WTC11 (cell line): ENCODE measurements around the gene CNBP. TPM values are rescaled to one million over a fixed set of nuclear protein-coding genes. Genes with fewer than 3 reads are reported as not detected.

Experiments used
- ATAC-seq: fragments of 200-7000 bp; cut with Tn5 transposase; 2 replicates; pipeline ENCODE4 v1.10.0; 2021; ENCODE audit warnings: mild to moderate bottlenecking, moderate library complexity
- CTCF ChIA-PET: fragments of 300-600 bp; sonication (Branson Sonifier 250); formaldehyde crosslinking; loops from one replicate; lab custom pipeline; 2021; ENCODE audit warnings: antibody characterized with exemption; lab: Charles Lee
- POLR2A ChIA-PET: fragments of 350-600 bp; sonication (Branson Sonifier 250); formaldehyde crosslinking; loops from one replicate; lab custom pipeline; 2021; ENCODE audit warnings: antibody characterized with exemption; lab: Charles Lee
- DNase-seq: peaks from one replicate; pipeline ENCODE4 v3.0.0; 2021; ENCODE audit warnings: low spot score
- H3K27ac Mint-ChIP-seq: 2 replicates; pipeline ENCODE4 v1.8.0; 2021; ENCODE audit warnings: mixed read lengths
- H3K27me3 Mint-ChIP-seq: 2 replicates; pipeline ENCODE4 v1.8.0; 2021; ENCODE audit warnings: low read depth, mild to moderate bottlenecking, moderate library complexity, mixed read lengths
- H3K36me3 Mint-ChIP-seq: 2 replicates; pipeline ENCODE4 v1.8.0; 2021; ENCODE audit warnings: mixed read lengths
- H3K4me1 Mint-ChIP-seq: 2 replicates; pipeline ENCODE4 v1.8.0; 2022; ENCODE audit warnings: mixed read lengths
- H3K4me3 Mint-ChIP-seq: 2 replicates; pipeline ENCODE4 v1.8.0; 2021; ENCODE audit warnings: mild to moderate bottlenecking, moderate library complexity, mixed read lengths
- H3K9me3 Mint-ChIP-seq: 2 replicates; pipeline ENCODE4 v1.8.0; 2021; ENCODE audit warnings: mixed read lengths
- CBFB ChIP-seq: sonication (generic); formaldehyde crosslinking; IDR thresholded peaks from 2 replicates; pipeline ENCODE4 v1.8.1; 2022; ENCODE audit warnings: mild to moderate bottlenecking, low read depth, missing genetic modification reagents
- E2F5 ChIP-seq: sonication (generic); formaldehyde crosslinking; IDR thresholded peaks from 2 replicates; pipeline ENCODE4 v1.8.1; 2022; ENCODE audit warnings: mild to moderate bottlenecking, moderate library complexity, missing genetic modification reagents
- ELF4 ChIP-seq: sonication (generic); formaldehyde crosslinking; IDR thresholded peaks from 2 replicates; pipeline ENCODE4 v1.8.1; 2022; ENCODE audit warnings: low read depth, mild to moderate bottlenecking, moderate library complexity, missing genetic modification reagents
- FOXJ3 ChIP-seq: sonication (generic); formaldehyde crosslinking; IDR thresholded peaks from 2 replicates; pipeline ENCODE4 v1.9.0; 2021; ENCODE audit warnings: missing genetic modification reagents, mild to moderate bottlenecking, borderline replicate concordance
- GRHL2 ChIP-seq: fragments of 250-450 bp; sonication (Bioruptor Pico); IDR thresholded peaks from 2 replicates; pipeline ENCODE4 v1.8.0; 2022; ENCODE audit warnings: mild to moderate bottlenecking, moderate library complexity; ENCODE audit not compliant: insufficient replicate concordance, severe bottlenecking
- KAT7 ChIP-seq: sonication (generic); formaldehyde crosslinking; IDR thresholded peaks from 2 replicates; pipeline ENCODE4 v1.8.1; 2023; ENCODE audit warnings: missing genetic modification reagents, mild to moderate bottlenecking, borderline replicate concordance
- MAX ChIP-seq: sonication (generic); formaldehyde crosslinking; IDR thresholded peaks from 2 replicates; pipeline ENCODE4 v1.8.0; 2022; ENCODE audit warnings: mild to moderate bottlenecking, missing genetic modification reagents
- NFATC4 ChIP-seq: fragments of 250-450 bp; sonication (Bioruptor Pico); IDR thresholded peaks from 2 replicates; pipeline ENCODE4 v1.9.0; 2021; ENCODE audit warnings: mild to moderate bottlenecking
- NR3C1 ChIP-seq: sonication (generic); formaldehyde crosslinking; conservative IDR thresholded peaks from 2 replicates; pipeline ENCODE4 v1.8.1; 2023; ENCODE audit warnings: low read depth, mild to moderate bottlenecking, missing genetic modification reagents
- PRDM15 ChIP-seq: sonication (generic); formaldehyde crosslinking; IDR thresholded peaks from 2 replicates; pipeline ENCODE4 v1.8.0; 2022; ENCODE audit warnings: missing genetic modification reagents
- TCF7 ChIP-seq: sonication (generic); formaldehyde crosslinking; IDR thresholded peaks from 2 replicates; pipeline ENCODE4 v1.8.0; 2022; ENCODE audit warnings: mild to moderate bottlenecking, low read depth, missing genetic modification reagents, moderate library complexity
- ZNF121 ChIP-seq: sonication (generic); formaldehyde crosslinking; IDR thresholded peaks from 2 replicates; pipeline ENCODE4 v1.8.0; 2023; ENCODE audit warnings: missing genetic modification reagents
- ZNF219 ChIP-seq: sonication (generic); formaldehyde crosslinking; IDR thresholded peaks from 2 replicates; pipeline ENCODE4 v1.8.0; 2023; ENCODE audit warnings: missing genetic modification reagents, mild to moderate bottlenecking, borderline replicate concordance
- ZNF317 ChIP-seq: sonication (generic); formaldehyde crosslinking; IDR thresholded peaks from 2 replicates; pipeline ENCODE4 v1.8.1; 2023; ENCODE audit warnings: low read depth, mild to moderate bottlenecking, moderate library complexity, missing genetic modification reagents, borderline replicate concordance
- ZNF423 ChIP-seq: fragments of 250-450 bp; sonication (Bioruptor Pico); IDR thresholded peaks from 2 replicates; pipeline ENCODE4 v2.1.2; 2022; ENCODE audit warnings: mild to moderate bottlenecking, moderate library complexity
- total RNA-seq: library from RNA; stranded (reverse); gene quantifications from 3 replicates; pipeline ENCODE4 v1.2.3, GENCODE V29; 2021
- TF ChIP-seq, protein P1 (sequence below): fragments of 250-450 bp; sonication (Bioruptor Pico); conservative IDR thresholded peaks from 2 replicates; pipeline ENCODE4 v1.9.0; 2021; ENCODE audit warnings: mild to moderate bottlenecking
- TF ChIP-seq, protein P2 (sequence below): sonication (generic); formaldehyde crosslinking; IDR thresholded peaks from 2 replicates; pipeline ENCODE4 v1.8.1; 2022; ENCODE audit warnings: low read depth, mild to moderate bottlenecking, moderate library complexity, missing genetic modification reagents, borderline replicate concordance
- TF ChIP-seq, protein P3 (sequence below): sonication (generic); formaldehyde crosslinking; IDR thresholded peaks from 2 replicates; pipeline ENCODE4 v1.8.1; 2022; ENCODE audit warnings: low read depth, missing genetic modification reagents, borderline replicate concordance

The CNBP gene
- total RNA-seq, 1 experiment from 2014 or later: 329 TPM

DNA sequence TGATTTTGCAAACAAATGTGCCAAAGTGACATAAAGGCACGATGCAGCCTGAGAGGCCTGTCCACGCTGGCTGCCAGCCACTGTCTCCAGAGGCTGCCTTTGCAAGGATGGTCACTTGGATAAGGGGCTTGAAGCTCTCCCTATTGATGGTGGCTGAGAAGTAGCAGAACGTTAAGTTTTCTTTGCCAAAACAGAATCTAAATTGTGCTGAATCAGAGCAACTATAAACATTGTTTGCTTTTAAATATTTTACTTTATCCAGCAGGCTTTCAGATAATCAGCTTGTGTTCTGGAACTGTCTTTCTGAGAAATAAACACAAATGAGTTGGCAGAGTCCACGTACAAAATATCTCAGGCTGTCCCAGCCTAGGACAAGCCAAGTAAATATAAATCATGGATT is 23.8 kb upstream of the CNBP start:
- POLR2A ChIA-PET: no interaction called here
- H3K4me3 Mint-ChIP-seq: no peak overlapping the region
- H3K4me1 Mint-ChIP-seq: no peaks in the 10 kb centered on the region
- no peaks in the 10 kb centered on the region for H3K36me3 Mint-ChIP-seq
- ATAC-seq (no peak), DNase-seq (no peak)
- H3K27ac Mint-ChIP-seq: no peak overlapping the region
- TF ChIP-seq ELF4 (CRISPR knock-in tag): no peak
- no peak for TF ChIP-seq ZNF317 (CRISPR knock-in tag)
- TF ChIP-seq E2F5 (CRISPR knock-in tag): no peak
- TF ChIP-seq, protein P1, sequence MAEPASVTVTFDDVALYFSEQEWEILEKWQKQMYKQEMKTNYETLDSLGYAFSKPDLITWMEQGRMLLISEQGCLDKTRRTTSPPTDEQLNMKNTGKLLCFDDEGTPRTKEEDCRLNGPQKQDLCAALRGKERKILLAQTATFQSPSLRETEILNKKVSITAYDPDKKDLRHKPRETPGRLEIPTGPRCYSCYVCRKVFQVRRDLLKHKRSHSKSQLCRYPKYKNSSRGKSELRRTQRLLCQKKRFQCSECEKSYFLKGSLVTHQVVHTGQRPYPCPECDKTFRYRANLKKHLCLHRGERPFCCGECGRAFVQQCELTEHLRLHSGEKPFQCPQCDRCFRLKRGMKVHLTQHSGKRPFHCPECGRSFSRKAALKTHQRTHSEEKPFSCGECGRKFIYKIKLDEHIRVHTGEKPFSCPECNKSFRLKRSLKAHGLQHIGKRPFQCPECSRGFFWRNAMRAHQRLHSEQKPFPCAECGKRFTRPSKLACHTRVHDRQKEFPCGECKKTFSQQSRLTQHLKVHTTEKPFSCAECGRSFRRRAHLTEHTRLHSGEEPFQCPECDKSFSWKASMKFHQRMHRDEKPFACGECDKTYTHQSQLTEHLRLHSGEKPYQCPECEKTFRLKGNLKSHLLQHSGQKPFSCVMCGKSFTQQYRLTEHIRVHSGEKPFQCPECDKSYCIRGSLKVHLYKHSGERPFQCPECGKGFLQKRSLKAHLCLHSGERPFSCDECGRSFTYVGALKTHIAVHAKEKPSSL (CRISPR knock-in tag): no peak
- no peak for TF ChIP-seq FOXJ3 (CRISPR knock-in tag)
- TF ChIP-seq, protein P2, sequence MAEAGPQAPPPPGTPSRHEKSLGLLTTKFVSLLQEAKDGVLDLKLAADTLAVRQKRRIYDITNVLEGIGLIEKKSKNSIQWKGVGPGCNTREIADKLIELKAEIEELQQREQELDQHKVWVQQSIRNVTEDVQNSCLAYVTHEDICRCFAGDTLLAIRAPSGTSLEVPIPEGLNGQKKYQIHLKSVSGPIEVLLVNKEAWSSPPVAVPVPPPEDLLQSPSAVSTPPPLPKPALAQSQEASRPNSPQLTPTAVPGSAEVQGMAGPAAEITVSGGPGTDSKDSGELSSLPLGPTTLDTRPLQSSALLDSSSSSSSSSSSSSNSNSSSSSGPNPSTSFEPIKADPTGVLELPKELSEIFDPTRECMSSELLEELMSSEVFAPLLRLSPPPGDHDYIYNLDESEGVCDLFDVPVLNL (CRISPR knock-in tag): no peak
- TF ChIP-seq CBFB (CRISPR knock-in tag): no peak
- TF ChIP-seq, protein P3, sequence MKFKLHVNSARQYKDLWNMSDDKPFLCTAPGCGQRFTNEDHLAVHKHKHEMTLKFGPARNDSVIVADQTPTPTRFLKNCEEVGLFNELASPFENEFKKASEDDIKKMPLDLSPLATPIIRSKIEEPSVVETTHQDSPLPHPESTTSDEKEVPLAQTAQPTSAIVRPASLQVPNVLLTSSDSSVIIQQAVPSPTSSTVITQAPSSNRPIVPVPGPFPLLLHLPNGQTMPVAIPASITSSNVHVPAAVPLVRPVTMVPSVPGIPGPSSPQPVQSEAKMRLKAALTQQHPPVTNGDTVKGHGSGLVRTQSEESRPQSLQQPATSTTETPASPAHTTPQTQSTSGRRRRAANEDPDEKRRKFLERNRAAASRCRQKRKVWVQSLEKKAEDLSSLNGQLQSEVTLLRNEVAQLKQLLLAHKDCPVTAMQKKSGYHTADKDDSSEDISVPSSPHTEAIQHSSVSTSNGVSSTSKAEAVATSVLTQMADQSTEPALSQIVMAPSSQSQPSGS (CRISPR knock-in tag): no peak
- no peak for TF ChIP-seq TCF7 (CRISPR knock-in tag)
- no peak for TF ChIP-seq ZNF121 (CRISPR knock-in tag)
- TF ChIP-seq KAT7 (CRISPR knock-in tag): no peak
- no peak for TF ChIP-seq PRDM15 (CRISPR knock-in tag)
- TF ChIP-seq MAX (CRISPR knock-in tag): no peak
- no peak for TF ChIP-seq ZNF219
- no peak for TF ChIP-seq NR3C1 (CRISPR knock-in tag)
- no peak for TF ChIP-seq NFATC4
- no peak for TF ChIP-seq ZNF423 (CRISPR knock-in tag)
- TF ChIP-seq GRHL2 (CRISPR knock-in tag): no peak
- H3K9me3 Mint-ChIP-seq: no peaks in the 10 kb centered on the region
- no peaks in the 10 kb centered on the region; the same call in 1 of the 2 replicates for H3K27me3 Mint-ChIP-seq
- CTCF ChIA-PET: interaction anchor here (1.8 kb wide), 1 partner anchor 38 kb away, joined by 7 read pairs; no protein-coding TSS in a partner anchor
